Activated CD8-positive, alpha-beta memory T cell treated with anti-CD3 and anti-CD28 coated beads for 48 hours (primary cell): Measurements from ENCODE around the gene GIT2.
"Not testable (repeated sequence)": the region's sequence is repeated elsewhere in the genome, so short reads cannot be mapped to it uniquely, and the experiment has no call there.

Source experiments
- DNase-seq, 3 experiments: peaks; one replicate each; pipeline ENCODE4 v3.0.0-alpha.2; 2020; ENCODE audit warnings: low read depth in 2 of 3, low spot score in 2 of 3

Gene GIT2

DNA sequence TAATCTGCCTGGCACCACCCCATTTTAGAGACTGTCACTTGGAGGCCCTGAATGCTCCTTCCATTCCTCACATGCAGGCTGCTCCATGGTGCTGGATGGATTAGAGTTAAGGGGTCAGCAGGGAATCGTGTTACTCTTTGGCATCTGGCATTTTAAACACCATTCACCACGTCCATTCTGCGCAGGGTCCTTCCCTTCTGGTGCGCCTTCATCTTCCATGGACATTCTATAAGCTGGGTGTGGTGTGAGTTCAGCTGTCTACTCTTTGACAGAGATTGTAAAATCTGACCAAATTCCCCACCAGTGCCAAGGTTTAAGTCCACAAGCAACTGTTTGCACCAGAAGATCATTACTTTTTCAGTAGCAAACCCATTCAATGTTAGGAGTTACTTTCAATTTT is 47.8 kb downstream of the GIT2 start:
- DNase-seq, result no peak

- no peak for DNase-seq
Measured at GRCh38 chr12:109947521-109947920, 48.6 kb downstream of the GIT2 start.

DNA sequence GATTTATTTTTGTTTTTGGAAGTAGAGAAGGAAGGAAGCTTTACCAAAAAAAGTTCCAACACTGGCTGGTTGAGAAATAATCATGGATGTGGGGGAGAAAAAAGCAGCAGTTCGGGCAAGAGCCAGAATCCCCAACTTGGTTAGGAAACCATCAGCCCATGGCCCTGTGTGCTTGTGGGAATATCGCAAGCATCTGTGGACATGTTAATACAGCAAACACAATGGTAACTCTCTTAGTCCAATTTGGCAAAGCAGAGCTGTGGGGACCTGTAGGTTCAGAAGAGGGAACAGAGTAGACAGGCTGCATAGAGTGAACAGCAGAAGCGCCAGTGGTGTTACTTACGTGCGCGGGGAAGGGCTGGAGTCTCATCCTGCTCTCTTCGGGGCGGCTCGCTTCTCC is 49.3 kb downstream of the GIT2 start:
- no peak for DNase-seq

DNA sequence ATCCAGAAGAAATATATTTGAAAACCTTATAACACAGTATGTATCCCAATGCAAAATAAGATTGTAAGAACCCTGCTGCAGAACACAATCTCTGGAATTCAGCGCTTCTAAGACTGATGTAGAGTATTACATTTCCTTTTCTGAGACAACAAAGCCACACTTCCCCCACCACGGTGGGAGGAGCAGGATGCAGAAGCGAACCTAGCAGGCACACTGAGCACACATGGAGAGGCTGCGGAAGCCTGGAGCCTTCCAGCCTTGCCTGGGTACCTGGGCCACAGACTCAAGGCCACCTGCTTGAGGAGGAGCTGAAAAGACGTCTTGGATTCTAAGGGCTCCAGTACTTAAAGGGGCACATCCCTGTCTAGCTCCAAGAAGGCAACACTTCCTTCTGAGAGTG is 49.7 kb downstream of the GIT2 start:
- DNase-seq, result no peak

DNA sequence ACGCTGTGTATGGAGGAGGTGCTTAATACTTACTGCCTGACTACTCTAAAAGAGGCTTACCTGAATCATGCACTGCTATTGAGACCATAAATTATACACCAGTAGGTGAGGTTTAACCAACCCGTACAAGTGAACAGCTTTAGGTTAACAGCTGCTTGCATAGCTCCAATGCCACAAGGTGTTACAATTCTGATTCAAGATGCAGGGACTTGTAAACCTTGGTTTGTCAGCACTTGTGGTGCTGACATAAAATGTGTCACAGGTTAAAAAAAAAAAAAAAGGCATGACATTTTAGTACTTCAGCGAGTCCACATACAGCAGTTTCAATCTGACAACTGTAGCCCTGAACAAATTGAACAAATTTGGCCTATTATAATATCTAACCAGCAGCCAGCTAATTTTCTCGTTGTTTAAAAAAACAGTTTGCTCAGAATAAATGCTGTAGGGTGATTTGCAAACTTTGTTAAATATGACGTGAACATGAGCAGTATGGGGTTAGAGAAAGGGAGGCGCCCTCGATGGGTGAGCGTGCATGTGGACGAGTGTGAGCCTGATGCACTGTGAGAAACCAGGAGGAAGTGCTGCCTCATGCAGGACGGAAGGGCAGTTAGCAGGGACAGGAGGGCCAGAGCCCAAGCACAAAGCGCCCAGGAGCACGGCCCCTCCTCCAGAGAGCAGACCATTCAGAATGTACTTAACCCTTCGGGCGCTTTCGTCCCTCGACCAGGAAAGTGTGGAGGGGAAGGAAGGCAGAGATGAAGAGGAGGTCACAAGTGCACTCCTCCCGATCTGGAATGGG is 51.4 kb downstream of the GIT2 start:
- DNase-seq, result no peak

- no peak for DNase-seq
Measured at GRCh38 chr12:109943811-109944210, 52.4 kb downstream of the GIT2 start.

- no peak for DNase-seq
Measured at GRCh38 chr12:109940339-109940923, 55.7 kb downstream of the GIT2 start.

- DNase-seq, result no peak
Measured at GRCh38 chr12:109939504-109939903, 56.7 kb downstream of the GIT2 start.

GRCh38 chr12:109938947-109939346 is 57.2 kb downstream of the GIT2 start:
- no peak for DNase-seq

GRCh38 chr12:109937371-109937770 is 58.8 kb downstream of the GIT2 start:
- DNase-seq, result no peak

- no peak for DNase-seq
Measured at GRCh38 chr12:109934026-109934425, 62.1 kb downstream of the GIT2 start.

DNA sequence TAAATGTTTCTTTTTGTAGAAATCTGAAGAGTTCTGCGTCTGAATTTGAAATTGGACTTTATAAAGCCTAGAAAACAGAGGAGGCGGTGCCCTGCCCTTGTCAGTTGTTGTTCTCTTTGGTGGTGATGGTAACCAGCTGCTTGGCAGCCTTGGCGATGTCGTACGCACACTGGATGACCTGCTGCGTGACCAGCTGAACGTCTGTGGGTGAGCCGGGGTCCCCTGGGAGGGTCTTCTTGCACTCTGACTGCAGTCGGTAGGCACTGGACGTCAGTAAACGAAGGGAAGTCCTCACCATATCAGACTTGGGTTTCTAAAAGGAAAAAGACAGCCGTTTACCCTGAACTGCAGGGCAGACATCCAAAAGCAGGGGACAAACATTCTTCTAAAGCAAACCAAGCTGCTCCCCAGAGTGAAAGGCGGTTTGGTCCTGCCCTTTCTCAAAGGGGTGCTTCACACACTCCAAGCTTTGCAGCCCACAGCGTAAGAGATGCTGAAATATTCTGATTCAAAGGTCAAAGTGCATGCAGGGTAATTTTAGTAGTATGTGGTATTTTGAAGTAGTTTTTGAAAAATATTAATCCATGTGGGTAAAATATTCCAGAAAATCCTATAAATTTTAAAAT is 63.2 kb downstream of the GIT2 start:
- no peak for DNase-seq

DNA sequence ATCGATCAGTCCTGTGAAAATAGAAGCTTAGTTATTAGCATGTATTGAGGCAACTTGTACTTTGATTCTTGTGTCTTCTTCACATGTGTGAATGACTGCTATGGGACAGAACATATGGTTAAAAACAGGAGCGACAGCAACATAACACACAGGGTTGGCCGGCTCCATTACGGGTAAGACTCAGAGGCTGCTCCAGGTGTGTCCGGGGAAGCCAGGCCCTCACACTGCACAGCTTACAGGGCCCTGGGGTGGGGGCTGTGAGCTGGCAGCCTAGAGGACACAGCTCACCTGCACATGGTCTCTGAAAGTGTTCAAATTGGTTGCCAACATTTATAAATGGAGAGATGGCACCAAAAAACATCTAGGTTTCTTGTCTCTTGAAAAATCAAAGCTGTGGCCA is 65.0 kb downstream of the GIT2 start:
- no peak for DNase-seq

DNA sequence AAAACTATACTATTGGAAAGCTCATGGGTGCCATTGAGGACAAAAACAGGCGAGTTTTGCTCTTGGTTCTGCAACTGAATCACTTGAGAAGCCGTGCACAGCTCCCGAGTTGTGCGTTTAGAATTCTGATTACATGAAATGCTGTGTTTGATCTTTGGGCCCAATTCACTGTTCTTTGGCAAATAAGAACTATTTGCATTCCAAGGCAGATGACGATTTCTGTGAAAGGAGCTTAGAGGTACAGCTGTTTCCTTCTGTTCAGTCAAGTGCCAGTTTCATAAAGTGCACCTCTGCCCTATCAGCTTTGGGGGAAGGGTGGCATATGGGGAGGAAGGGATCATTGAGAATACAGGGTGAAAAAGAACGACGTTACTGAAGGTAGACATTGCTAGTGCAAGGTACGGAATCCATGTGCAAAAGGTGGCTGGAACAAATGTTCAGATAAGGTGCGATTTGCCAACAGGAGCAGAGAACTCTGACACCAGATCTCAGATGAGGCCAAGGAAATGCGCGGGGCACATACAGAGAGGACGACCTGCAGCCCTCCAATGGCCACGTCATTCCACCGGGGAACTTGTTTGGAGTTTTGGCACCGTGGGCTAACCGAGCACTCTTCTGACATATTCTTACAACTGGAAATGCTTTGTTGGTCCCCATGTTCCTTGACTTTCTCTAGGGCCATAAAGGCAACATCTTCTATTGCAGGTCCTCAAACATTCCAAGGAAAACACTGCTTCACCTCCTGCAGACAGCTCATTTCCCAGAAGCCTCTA is 66.0 kb downstream of the GIT2 start:
- DNase-seq, result no peak

GRCh38 chr12:109929326-109929725 is 66.8 kb downstream of the GIT2 start:
- not testable (repeated sequence) for DNase-seq

DNA sequence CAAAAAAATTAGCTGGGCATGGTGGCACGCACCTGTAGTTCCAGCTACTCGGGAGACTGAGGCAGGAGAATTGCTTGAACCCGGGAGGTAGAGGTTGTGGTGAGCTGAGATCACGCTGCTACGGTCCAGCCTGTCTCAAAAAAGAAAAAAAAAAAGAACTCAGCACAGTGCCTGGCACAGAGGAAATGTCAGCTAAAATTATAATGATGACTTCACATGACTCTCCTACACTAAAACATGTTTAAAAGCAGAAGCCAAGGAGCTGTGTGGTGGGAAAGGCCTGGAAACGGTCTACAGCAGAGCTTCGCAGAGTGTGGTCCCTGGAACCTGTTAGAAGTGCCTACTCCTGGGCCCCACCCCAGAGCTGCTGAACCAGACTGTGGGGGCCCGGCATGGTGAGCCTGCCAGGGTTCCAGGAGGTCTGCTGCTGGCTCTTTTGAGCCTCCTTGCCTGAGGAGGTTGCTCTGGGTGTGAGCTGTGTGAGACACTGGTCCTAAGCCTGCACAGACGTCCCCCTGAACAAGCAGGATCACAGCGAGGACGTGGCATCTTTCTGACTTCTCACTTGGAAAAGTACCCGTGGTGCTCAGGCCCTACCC is 68.0 kb downstream of the GIT2 start:
- DNase-seq, result no peak

- no peak for DNase-seq
Measured at GRCh38 chr12:109927622-109928021, 68.5 kb downstream of the GIT2 start.

DNA sequence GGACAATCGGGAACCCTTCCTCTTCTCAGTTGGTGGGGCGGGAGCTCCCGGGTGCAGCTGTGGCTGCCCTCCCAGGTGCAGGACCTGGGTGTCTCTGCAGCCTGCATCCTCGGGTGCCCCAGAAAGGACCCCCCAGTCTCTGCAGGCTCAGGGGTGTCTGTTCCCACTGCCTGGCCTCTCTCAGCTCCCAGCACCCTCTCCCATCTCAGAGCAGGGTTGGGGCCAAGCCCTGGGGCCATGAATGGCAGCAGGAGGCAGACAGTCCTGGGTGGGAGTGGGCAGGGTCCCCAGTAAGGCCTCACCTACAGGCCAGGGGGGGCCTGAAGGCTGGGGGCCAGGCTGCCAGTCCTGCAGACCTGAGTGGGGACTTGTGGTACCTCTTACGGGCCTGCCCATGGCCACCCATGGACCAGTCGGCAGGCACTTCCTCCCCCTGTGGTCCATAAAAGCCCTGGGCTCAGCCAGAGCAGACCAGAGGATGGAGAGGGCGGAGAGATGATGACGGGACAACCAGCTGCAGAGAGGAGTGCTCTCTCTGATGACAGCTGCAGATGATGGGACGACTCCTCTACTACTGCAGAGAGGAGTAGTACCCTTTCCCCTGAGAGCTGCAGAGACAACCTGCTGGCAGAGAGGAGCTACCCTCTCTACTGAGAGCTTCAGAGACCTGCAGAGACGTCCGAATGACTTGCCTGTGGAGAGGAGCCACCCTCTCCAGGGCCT is 69.5 kb downstream of the GIT2 start:
- DNase-seq, result no peak

- DNase-seq, result no peak
Measured at GRCh38 chr12:109926016-109926415, 70.2 kb downstream of the GIT2 start.

- DNase-seq, result no peak
Measured at GRCh38 chr12:109925185-109925840, 70.9 kb downstream of the GIT2 start.
